HAP-1 (cell line): Measurements from ENCODE around the gene CHKA.

Experiments
- DNase-seq, 2 experiments: peaks; one replicate each; pipeline ENCODE4 v3.0.0-alpha.2; 2016 to 2020; ENCODE audit warnings: low spot score in 2 of 2
- H3K27me3 ChIP-seq: fragments of 250-450 bp; sonication (Bioruptor Pico); 2 replicates; pipeline ENCODE4 v1.5.1; 2020; ENCODE audit warnings: low read depth, mild to moderate bottlenecking, moderate library complexity
- H3K36me3 ChIP-seq: fragments of 250-450 bp; sonication (Bioruptor Pico); replicated peaks from 2 replicates; pipeline ENCODE4 v1.5.1; 2020; ENCODE audit warnings: mild to moderate bottlenecking
- H3K4me1 ChIP-seq: fragments of 250-450 bp; sonication (Bioruptor Pico); 2 replicates; pipeline ENCODE4 v1.5.1; 2020; ENCODE audit warnings: mild to moderate bottlenecking
- H3K4me3 ChIP-seq: fragments of 250-450 bp; sonication (Bioruptor Pico); 2 replicates; pipeline ENCODE4 v1.5.1; 2020; ENCODE audit warnings: mild to moderate bottlenecking, moderate library complexity
- H3K9me3 ChIP-seq: fragments of 250-450 bp; sonication (Bioruptor Pico); 2 replicates; pipeline ENCODE4 v1.5.1; 2020; ENCODE audit warnings: mild to moderate bottlenecking, moderate library complexity
- in situ Hi-C: fragments of 300-500 bp; cut with MboI; formaldehyde crosslinking; loops from 3 replicates; pipeline ENCODE4 v1.14.3; 2020; ENCODE audit warnings: low sequenced_read_pairs, inconsistent platforms, mixed read lengths

Gene CHKA

DNA sequence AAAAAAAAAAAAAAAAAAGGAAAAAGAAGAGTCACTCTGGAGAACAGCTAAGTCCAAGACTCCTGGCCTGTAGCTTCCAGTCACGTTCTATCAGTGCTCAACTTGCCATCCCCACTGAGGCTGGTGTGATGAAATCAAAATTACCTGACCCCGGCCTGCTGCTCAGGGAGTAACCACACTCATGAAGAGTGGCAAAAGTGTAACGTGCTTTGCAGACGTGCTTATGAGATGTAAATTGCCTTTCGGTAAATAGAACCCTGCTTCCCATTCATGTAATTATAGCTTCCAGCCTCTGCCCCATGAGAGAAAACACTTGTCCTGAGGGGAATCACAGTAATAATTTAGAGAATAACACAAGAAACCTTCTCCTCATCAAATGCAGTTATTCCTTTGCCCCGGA is 28.2 kb upstream of the CHKA start:
- Histone ChIP-seq H3K4me3 (no peak overlapping the region), H3K4me1 (no peaks in the 10 kb centered on the region), H3K9me3 (no peaks in the 10 kb centered on the region), H3K36me3 (no peaks in the 10 kb centered on the region), H3K27me3 (no peaks in the 10 kb centered on the region)
- DNase-seq = no peak
- in situ Hi-C loops = no loop called here

- H3K4me3 ChIP-seq = no peak overlapping the region
- no peaks in the 10 kb centered on the region for H3K4me1 ChIP-seq
- H3K9me3 ChIP-seq = no peaks in the 10 kb centered on the region
- H3K27me3 ChIP-seq = no peaks in the 10 kb centered on the region
- no peaks in the 10 kb centered on the region for H3K36me3 ChIP-seq
- no peak for DNase-seq
- in situ Hi-C loops = no loop called here
These were observed 27.7 kb upstream of the CHKA start for GRCh38 chr11:68148879-68149278.

DNA sequence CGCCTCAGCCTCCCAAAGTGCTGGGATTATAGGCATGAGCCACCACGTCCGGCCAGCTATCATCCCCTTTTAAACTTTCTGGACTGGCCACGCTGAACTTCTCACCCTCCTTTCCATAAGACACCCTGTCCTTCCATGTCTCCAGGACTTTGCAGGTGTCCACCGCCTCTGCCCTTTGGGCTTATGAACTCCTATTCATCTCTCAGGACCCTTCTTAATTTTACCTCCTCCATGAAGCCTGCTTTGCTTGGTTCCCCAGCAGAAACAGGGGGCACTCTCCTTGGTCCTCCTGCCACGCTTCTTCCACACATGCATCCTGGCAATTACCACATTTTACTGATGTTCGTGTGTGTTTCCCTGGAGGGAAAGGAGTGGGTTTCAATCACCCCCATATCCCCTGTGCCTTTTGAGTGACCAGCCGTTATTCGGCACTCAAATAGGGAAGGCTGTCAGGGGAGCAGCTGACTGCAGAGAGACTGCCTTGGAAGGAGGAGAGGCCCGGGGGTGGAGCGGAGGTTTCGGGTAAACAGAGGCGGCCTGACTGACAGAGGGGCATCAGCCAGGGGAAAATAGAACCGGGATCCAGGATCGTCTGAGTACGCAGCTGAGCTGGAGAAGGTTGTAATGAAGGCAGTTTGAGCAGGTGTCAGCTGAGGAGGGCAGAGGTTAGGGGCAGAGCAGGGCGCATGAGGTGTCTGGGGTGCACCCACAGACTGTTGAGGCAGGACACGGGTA is 27.1 kb upstream of the CHKA start:
- no peak for DNase-seq
- H3K36me3 ChIP-seq = no peaks in the 10 kb centered on the region
- H3K4me1 ChIP-seq = no peaks in the 10 kb centered on the region
- no peak overlapping the region for H3K4me3 ChIP-seq
- in situ Hi-C loops = no loop called here
- no peaks in the 10 kb centered on the region for H3K9me3 ChIP-seq
- no peaks in the 10 kb centered on the region for H3K27me3 ChIP-seq

GRCh38 chr11:68146704-68147474 is 25.7 kb upstream of the CHKA start:
- no peaks in the 10 kb centered on the region for H3K27me3 ChIP-seq
- H3K4me1 ChIP-seq = no peaks in the 10 kb centered on the region
- DNase-seq = peak in 1 of 2 experiments; percentile 29
- H3K36me3 ChIP-seq = no peaks in the 10 kb centered on the region
- H3K9me3 ChIP-seq = no peaks in the 10 kb centered on the region
- H3K4me3 ChIP-seq = no peak overlapping the region
- in situ Hi-C loops = no loop called here

DNA sequence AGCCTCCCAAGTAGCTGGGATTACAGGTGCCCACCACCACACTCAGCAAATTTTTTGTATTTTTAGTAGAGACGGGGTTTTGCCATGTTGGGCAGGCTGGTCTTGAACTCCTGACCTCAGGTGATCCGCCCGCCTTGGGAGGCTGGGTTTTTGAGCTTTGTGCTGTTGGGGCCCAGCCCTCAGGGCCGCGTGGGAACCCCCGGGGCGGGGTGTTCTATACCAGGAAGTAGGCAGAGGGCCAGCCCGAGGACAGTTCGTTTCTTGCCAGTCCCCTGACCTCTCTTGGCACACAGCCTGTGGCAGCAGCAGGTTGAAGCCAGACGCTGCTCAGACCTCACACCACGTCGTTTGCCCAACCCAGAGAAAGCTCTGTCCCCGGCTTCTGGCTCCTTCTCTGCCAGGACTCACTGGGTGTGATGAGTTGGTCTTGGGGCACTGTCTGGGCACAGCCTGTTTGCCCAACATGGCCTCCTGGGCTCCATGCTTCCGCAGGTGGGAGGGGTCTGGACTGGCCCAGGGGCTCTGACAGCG is 24.9 kb upstream of the CHKA start:
- no peaks in the 10 kb centered on the region for H3K9me3 ChIP-seq
- in situ Hi-C loops = no loop called here
- H3K4me3 ChIP-seq = no peak overlapping the region
- no peaks in the 10 kb centered on the region for H3K27me3 ChIP-seq
- no peaks in the 10 kb centered on the region for H3K36me3 ChIP-seq
- no peak for DNase-seq
- no peaks in the 10 kb centered on the region for H3K4me1 ChIP-seq

DNA sequence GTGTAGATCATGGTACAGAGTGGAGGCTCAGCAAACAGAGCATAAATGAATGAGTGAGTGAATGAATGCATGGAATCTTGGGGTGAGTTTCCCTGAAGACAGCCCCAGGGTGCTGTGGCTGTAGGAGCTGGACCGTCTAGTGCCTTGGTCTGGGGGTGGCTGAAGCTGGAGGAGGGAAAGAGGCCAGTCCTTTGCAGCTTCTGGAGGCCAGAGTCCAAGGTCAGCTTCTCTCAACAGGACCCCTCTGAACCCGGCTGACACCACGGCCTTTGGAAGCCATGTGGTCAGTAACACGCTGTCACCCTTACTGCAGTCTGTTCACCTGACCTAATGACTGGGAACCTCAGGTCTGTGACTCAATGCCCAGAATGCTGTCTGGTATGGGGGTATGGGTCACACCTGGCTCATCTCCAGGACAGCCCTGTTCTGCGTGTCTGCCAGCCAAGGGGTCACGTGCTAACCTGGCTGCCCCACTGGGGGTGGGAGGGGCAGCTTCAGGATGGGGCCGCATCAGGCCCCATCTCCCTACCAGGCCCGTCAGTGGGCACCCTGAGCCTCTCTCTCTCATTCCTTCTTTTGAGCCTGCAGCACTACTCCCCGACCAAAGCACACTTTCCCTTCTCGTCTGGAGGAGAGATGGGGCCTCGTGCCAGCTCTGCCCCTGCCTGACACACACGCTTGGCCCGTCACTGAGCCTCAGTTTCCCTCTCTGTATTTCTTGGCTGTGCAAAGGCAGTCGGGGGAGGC is 24.1 kb upstream of the CHKA start:
- no peaks in the 10 kb centered on the region for H3K9me3 ChIP-seq
- H3K27me3 ChIP-seq = no peaks in the 10 kb centered on the region
- in situ Hi-C loops = no loop called here
- H3K4me1 ChIP-seq = no peaks in the 10 kb centered on the region
- no peaks in the 10 kb centered on the region for H3K36me3 ChIP-seq
- no peak for DNase-seq
- H3K4me3 ChIP-seq = no peak overlapping the region

GRCh38 chr11:68143310-68143689 is 22.1 kb upstream of the CHKA start:
- Histone ChIP-seq H3K4me3 (no peak overlapping the region), H3K4me1 (no peaks in the 10 kb centered on the region), H3K9me3 (no peaks in the 10 kb centered on the region), H3K36me3 (no peaks in the 10 kb centered on the region), H3K27me3 (no peaks in the 10 kb centered on the region)
- in situ Hi-C loops = no loop called here
- no peak for DNase-seq

GRCh38 chr11:68142441-68143309 is 21.5 kb upstream of the CHKA start:
- no peaks in the 10 kb centered on the region for H3K27me3 ChIP-seq
- H3K4me1 ChIP-seq = no peaks in the 10 kb centered on the region
- H3K9me3 ChIP-seq = no peaks in the 10 kb centered on the region
- H3K4me3 ChIP-seq = no peak overlapping the region
- no peaks in the 10 kb centered on the region for H3K36me3 ChIP-seq
- in situ Hi-C loops = no loop called here
- DNase-seq = no peak

DNA sequence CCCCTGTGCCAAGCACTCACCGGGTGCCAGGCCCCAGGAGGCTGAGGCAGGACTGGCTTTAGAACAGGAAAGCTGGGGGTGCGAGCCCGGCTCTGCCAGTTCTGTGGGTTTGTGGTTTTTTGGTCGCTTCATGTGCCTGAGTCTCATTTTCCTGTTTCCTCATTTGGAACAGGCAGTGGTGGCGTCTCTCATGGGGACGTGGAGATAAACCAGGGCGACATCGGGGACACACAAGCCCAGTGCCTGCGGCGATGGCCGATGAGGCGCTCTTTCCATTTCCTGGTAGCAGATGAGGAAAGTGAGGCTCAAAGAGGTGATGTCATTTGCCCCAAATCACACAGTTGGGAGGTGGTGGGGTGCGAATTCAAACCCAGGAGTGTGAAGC is 20.8 kb upstream of the CHKA start:
- no peak for DNase-seq
- no peaks in the 10 kb centered on the region for H3K36me3 ChIP-seq
- no peak overlapping the region for H3K4me3 ChIP-seq
- H3K9me3 ChIP-seq = no peaks in the 10 kb centered on the region
- in situ Hi-C loops = no loop called here
- H3K27me3 ChIP-seq = no peaks in the 10 kb centered on the region
- no peaks in the 10 kb centered on the region for H3K4me1 ChIP-seq

GRCh38 chr11:68141246-68142027 is 20.2 kb upstream of the CHKA start:
- no peaks in the 10 kb centered on the region for H3K4me1 ChIP-seq
- H3K36me3 ChIP-seq = no peaks in the 10 kb centered on the region
- in situ Hi-C loops = no loop called here
- no peak for DNase-seq
- H3K9me3 ChIP-seq = 0 out of 2 replicates have a peak, but pooled peaks cover 3% of the 10 kb centered on the region
- no peaks in the 10 kb centered on the region for H3K27me3 ChIP-seq
- no peak overlapping the region for H3K4me3 ChIP-seq

- in situ Hi-C loops = no loop called here
- DNase-seq = no peak
- H3K4me3 ChIP-seq = no peak overlapping the region
- no peaks in the 10 kb centered on the region for H3K4me1 ChIP-seq
- 0 out of 2 replicates have a peak, but pooled peaks cover 5% of the 10 kb centered on the region for H3K9me3 ChIP-seq
- H3K36me3 ChIP-seq = no peaks in the 10 kb centered on the region
- H3K27me3 ChIP-seq = no peaks in the 10 kb centered on the region
These were observed 19.5 kb upstream of the CHKA start for GRCh38 chr11:68140496-68141245.

DNA sequence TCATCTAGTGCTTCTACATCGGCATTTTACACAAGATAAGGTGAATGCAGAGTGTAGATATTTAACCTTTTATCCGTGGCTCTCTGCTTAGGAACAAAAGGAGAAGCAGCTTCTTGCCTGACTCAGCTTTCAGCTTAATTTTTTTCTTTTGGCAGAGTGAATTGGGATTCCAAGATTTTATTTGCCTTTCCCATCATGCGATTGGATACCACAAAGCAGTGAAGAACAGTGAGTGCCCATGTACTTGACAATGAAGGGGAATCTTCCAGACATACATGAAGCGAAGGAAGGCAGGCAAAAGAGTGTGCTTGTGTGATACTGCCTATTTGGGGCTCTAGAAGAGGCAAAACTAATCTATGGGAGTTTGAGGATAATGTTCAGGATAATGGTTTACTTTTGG is 17.0 kb upstream of the CHKA start:
- peaks cover 9% of the 10 kb centered on the region; the same call in 1 of the 2 replicates for H3K9me3 ChIP-seq
- in situ Hi-C loops = no loop called here
- no peaks in the 10 kb centered on the region for H3K27me3 ChIP-seq
- no peaks in the 10 kb centered on the region for H3K4me1 ChIP-seq
- H3K4me3 ChIP-seq = no peak overlapping the region
- no peaks in the 10 kb centered on the region for H3K36me3 ChIP-seq
- DNase-seq = no peak
